Stimulated activated CD4-positive, alpha-beta T cell treated with anti-CD3 and anti-CD28 coated beads, Interleukin-15, amount 100 ng/mL, for 24 hours (primary cell): ENCODE measurements around the gene NHLH2.

Experiments used
- DNase-seq: peaks from one replicate; pipeline ENCODE4 v3.0.0-alpha.2; 2020

NHLH2 gene

DNA sequence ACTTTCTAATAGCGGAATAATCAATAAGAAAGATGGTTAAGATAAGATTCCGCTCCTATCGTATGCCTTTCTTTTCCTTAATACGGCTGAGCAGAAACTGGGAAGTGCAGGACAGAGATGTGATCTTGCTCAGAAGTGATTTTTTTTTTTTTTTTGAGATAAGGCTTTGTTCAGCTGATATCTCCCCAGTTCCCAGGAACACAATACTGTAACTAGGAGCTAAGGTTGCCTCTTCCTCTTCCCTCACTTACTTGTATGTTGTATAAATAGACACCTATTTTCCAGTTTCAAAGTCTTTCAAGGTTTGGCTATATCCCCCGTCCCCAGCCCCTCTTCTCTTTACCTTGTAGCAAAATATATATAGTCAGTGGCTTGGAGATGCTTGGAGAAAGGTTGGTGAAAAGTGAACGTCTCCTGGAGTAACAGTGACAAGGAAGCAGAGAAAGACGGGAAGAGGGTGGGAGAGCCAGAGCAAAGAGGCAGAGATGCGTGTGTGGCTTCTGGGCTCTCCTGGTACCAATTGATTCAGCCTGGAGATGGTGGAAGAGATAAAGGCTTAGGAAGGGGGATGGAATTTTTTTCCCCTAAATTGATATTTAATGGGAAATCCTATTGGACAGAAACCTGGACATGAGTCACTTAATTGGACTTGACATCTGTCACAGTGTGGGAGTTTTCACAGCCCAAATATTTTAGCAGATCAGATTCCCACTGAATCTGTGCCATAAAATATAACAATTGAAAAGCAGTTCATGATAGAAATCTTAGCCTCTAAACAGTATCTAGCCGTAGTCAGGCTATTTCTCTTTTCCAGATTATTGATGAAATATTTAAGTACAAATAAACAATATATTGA is at the start of gene NHLH2:
Gene NHLH2 (minus strand): TSS at position 522 of the 856 bp plus-strand sequence. CDS start 2,754 bp downstream, outside the sequence.
- DNase-seq: no peak

DNA sequence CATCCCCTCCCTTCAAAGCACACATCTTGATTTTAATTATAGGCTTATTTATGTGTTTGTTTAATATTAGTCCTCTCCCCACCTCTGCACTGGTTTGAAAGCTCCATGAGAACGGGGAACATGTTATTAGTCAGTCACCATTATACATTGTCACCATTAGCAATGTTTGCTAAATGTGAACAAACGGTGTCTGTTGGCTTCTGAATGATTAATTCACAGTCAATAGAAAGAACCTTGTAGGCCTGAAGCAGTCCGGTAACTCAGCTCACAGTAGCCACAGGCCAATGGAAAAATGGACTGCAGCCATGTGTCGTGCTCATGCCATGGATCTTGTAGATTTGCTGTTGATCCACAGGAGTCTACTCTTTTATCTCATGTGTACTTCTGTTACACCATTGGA is 49.7 kb upstream of the NHLH2 start:
- no peak for DNase-seq

GRCh38 chr1:115888976-115889375 is 48.0 kb upstream of the NHLH2 start:
- DNase-seq: no peak

- DNase-seq: no peak
Measured at GRCh38 chr1:115882913-115883902, 42.3 kb upstream of the NHLH2 start.

DNA sequence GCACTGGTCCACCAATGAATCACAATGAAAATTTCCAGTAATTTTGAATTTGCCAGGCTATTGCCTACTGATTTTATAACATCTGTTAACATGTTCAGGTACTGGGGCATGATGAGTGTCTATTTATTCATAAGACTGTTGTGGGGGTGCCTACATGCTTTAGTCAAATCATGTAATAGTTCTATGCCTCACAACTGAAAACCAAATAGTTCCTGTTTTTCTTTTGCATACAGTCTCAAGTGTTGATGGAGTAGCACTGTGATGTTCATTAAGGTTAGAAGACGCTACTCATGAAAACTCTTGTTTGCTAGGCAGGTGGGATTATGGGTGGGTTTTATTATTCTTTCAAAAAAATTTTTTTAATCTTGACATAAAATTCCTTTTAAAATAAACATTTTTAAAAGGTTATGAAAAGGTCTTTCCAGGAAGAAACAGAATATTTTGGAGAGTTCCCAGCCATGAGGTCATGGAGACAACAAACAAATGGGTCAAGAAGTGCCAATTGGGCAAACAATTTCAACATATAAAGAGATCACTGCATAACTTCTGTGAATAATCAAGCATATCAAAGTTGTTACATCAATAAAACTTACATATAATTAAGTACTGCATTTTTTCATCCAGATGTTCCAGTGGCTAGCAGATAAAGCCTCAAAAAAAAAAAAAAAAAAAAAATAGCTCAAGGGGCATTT is 40.2 kb upstream of the NHLH2 start:
- no peak for DNase-seq

GRCh38 chr1:115879977-115880376 is 39.1 kb upstream of the NHLH2 start:
- DNase-seq: no peak

DNA sequence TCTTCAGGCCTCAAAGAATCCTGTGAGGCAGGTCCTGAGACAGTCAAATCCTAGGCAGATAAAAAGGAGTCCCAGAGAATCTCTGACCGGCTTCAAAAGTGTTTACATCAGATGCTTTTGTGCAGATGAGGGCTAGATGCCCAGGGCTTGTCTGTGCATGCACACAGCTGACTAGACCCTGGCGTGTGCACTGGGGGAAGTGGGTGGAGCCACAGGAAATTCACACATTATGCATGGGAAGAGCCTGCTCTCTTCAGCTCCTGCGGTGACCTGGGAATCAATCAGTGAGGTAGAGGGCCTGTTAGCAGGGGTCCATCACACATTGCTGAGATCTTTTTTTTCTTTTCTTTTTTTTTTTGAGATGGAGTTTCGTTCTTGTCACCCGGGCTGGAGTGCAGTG is 36.6 kb upstream of the NHLH2 start:
- DNase-seq: no peak

- DNase-seq: no peak
Measured at GRCh38 chr1:115874904-115875303, 34.0 kb upstream of the NHLH2 start.

DNA sequence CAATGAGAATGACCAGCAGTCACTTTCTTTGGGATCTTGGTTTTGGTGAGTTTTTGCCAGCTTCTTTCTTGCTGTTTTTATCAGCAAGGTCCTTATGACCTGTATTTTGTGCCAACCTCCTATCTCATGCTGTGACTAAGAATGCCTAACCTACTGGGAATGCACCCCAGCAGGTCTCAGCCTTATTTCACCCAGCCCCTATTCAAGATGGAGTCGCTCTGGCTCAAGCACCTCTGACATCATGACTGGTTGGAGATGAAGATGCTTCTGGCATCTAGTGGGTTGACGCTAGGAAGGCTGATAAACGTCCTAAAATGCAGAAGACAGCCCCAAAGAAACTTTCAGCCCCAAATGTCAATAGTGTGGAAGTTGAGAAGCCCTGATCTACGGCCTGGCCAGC is 33.6 kb upstream of the NHLH2 start:
- no peak for DNase-seq

DNA sequence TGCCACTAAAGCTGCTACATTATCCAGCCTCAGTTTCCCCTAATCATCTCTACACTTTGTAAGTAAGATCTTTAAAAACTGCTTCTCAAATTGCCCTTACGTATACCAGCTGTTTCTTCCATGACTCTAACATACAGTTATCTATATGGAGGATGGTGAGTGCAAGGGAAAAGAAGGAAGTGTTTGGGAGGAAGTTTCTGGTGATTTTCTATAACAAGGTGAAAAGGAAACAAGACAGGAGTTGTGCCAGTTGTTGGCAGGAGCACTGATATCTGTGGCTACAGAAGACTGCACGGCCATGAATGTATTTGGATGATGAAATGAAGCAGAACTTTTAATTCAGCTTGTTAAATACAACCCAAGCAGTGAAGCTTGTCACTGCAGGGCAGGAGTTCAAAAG is 32.3 kb upstream of the NHLH2 start:
- DNase-seq: no peak

GRCh38 chr1:115869064-115869463 is 28.1 kb upstream of the NHLH2 start:
- DNase-seq: no peak

DNA sequence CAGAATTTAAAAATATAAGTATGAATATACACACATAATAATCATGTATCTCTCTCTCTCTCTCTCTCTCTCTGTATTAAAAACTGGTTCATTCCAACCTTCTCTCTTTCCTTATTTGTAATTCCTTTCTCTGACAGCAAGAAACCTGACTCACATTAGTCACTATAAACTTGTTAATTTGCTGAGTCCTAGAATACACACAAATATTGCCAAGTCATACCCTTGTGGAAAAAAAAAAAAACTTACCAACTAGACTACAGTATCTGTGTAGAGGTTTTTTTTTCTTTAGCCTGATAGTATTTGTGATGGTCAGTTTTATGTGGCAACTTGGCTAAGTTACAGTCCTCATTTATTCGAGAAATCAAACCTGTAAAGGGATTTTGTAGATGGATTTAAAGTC is 26.3 kb upstream of the NHLH2 start:
- DNase-seq: no peak

GRCh38 chr1:115865704-115866380 is 24.9 kb upstream of the NHLH2 start:
- no peak for DNase-seq

DNA sequence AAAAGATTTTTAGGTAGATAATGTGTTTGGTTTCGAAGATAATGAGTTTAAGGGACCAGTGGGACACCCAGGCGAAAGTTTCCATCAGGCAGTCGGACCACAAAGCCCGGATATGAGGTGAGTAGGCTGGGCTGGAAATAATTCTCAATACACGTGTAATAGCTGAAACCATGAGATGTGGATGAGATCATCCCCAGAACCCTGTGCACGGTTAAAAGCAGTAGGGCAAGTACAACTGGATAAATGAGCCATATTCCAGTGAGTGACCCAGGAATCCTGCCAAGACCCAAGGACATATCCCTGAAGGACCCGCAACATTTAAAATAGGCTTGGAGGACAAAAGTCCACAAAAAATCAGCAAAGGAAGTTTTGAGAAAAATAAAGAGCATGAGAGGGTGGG is 21.5 kb upstream of the NHLH2 start:
- no peak for DNase-seq

DNA sequence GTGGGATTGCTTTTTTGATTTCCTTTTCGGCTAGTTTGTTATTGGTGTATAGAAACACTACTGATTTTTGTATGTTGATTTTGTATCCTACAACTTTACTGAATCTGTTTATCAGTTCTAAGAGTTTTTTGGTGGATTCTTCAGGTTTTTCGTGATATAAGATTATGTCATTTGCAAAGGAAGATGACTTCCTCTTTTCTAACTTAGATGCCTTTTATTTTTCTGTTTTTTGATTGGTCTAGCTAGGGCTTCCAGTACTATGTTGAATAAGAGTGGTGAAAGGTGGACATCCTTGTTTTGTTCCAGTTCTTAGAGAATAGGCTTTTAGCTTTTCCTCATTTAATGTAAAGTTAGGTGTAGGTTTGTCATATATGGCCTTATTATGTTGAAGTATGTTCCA is 13.1 kb upstream of the NHLH2 start:
- no peak for DNase-seq

GRCh38 chr1:115850937-115851336 is 10.0 kb upstream of the NHLH2 start:
- DNase-seq: no peak

- DNase-seq: no peak
Measured at GRCh38 chr1:115847787-115848186, 6.9 kb upstream of the NHLH2 start.

DNA sequence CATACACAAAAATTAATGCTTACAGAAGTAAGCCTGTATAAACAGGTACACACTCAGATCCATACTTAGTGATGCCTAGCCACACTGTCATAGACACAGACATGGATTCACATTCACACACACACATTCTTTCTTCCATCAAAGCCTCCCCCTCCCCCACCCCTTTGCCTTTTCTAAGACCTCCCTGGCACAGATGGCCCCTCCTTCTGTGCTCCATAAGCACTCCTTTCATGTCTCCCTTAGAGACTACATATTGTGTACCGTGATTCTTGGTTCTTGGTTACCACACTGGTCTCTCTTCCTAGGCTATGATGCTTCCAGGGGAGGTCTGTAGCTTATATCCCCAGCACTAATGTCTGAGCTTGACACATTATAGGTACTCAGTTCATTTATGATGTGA is 2.0 kb upstream of the NHLH2 start:
- no peak for DNase-seq

DNA sequence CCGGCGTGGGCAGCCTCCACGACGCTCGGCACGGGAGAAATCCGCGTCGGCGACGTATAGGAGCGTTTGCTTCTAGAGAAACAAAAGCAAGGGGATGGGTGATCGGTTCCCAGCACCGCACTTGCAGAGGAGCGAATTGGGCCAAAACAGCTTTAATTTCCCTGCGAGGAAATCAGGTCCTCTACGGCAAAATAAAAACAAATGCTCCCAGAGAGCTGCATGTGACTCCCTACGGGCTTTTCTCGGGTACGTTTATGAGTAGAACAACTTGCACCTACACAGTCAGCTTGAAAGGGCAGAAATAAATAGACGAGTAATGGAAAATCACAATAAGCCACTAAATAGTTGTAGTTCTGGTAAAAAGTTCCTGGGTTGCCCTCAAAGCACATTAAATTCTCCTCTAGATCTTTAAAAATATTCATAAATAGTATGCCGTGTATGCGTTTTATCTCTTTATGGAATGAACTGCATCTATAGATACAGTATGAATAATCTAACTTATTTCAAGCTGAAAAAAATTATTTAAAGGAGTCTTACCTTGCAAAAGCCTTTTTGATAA is 1.2 kb downstream of the NHLH2 start:
- DNase-seq: no peak

DNA sequence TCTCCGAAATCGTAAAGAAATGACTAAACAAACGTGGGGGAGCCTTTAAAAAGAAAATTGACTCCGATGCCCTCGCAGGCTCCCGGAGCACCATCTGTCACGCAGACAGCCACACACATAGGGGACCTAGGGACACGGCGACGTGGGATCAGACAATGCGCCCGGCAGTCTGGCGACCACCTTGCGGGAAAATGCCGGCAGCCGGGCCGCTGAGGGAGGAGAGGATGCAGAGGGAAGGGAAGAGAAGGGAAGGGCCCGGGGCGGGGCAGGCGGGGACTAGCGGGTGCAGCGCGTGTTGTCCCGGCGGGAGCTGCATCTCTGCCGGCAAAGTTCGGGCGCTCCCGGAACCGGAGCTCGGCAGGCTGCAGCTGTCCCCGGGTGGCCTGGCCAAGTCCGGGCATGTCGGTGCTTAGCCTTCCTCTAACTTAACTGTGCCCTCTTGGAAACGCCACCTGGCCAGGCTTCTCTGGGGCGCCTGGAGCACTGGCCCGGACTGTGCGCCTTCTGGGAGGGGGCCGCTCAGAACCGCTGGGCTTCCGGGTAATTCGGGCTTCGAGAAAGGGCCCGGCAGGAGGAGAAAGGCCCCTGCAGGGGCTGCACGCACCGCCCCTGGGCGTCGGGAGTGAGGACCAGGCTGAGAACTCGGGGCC is 1.8 kb downstream of the NHLH2 start:
- DNase-seq: peak; percentile 24

DNA sequence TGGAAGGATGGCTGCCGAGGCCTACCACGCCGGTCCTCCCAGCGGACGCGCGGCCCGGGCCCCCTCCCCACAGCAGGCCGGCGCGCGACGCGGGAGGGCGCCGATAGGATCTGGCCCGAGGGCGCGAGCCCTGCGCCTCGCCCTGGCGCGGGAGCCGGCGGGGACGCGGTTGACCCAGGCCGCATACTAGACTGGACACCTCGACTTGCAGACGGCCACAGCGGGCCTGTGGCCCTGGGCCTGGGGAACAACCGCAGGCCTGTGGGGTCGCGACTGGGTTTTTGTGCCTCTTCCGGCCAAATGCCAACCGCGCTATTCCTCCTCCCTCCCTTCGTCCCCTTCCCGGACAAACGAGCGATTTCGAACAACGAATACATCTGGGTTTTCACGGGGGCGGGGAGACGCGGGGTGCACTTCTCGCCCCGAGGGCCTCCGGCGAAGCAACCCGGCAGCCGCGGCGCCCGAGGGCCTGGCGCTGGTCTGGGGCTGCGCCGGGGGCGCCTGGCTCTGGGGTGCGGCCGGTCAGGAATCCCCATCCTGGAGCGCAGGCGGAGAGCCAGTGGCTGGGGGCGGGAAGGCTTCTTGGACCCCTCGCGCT is 2.4 kb downstream of the NHLH2 start:
- DNase-seq: peak; percentile 19
